ENCODE measurements around the gene OBSL1. TPM values are rescaled to one million over a fixed set of nuclear protein-coding genes. Genes with fewer than 3 reads are reported as not detected.

The OBSL1 gene
- total RNA-seq, 1 experiment from 2014 or later = 25.5 TPM

DNA sequence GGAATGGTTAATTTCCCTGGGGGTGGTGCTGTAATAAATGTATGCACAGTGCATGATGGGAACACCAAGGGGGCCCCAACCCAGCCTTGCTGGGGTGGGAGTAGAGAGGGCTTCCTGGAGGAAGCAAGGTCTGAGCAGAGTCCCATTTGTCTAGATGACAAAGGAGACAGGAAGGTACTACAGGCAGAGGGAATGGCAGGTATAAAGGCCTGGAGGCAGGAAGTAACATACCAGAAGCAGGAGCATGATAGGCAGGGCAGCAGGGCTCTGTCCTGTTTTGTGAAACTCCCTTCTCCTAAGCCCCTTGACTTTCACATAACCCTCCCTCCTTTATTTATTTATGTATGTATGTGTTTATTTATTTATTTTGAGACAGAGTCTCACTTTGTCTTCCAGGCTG lies 68.7 kb downstream of the OBSL1 start:
- CTCF ChIA-PET = no interaction called here
- Histone ChIP-seq H3K4me1 (ENCODE audit: control insufficient read depth, insufficient read depth, low read length) (peaks cover 10% of the 10 kb centered on the region), H3K27ac (ENCODE audit: low read length) (no peak overlapping the region), H3K4me3 (ENCODE audit: low read depth in 2 of 2, low read length in 2 of 2) (no peak overlapping the region), H3K9me3 (ENCODE audit: control insufficient read depth, insufficient read depth, low read depth, low read length) (no peaks in the 10 kb centered on the region), H3K27me3 (ENCODE audit: control insufficient read depth, insufficient read depth, low read length) (no peaks in the 10 kb centered on the region), H3K36me3 (ENCODE audit: control insufficient read depth, insufficient read depth, low read length) (peaks cover 3% of the 10 kb centered on the region; the same call in 1 of the 2 replicates)
- intact Hi-C loops (cut with micrococcal nuclease; ENCODE audit: unreplicated experiment) (no loop called here), in situ Hi-C loops (cut with HindIII; ENCODE audit: low pct_unique_long_range_greater_than_20kb, low sequenced_read_pairs) (no loop called here)
- POLR2A ChIA-PET = no interaction called here
- ATAC-seq (no peak), DNase-seq (ENCODE audit: low read depth, low spot score) (no peak)
- TF ChIP-seq, protein P1, sequence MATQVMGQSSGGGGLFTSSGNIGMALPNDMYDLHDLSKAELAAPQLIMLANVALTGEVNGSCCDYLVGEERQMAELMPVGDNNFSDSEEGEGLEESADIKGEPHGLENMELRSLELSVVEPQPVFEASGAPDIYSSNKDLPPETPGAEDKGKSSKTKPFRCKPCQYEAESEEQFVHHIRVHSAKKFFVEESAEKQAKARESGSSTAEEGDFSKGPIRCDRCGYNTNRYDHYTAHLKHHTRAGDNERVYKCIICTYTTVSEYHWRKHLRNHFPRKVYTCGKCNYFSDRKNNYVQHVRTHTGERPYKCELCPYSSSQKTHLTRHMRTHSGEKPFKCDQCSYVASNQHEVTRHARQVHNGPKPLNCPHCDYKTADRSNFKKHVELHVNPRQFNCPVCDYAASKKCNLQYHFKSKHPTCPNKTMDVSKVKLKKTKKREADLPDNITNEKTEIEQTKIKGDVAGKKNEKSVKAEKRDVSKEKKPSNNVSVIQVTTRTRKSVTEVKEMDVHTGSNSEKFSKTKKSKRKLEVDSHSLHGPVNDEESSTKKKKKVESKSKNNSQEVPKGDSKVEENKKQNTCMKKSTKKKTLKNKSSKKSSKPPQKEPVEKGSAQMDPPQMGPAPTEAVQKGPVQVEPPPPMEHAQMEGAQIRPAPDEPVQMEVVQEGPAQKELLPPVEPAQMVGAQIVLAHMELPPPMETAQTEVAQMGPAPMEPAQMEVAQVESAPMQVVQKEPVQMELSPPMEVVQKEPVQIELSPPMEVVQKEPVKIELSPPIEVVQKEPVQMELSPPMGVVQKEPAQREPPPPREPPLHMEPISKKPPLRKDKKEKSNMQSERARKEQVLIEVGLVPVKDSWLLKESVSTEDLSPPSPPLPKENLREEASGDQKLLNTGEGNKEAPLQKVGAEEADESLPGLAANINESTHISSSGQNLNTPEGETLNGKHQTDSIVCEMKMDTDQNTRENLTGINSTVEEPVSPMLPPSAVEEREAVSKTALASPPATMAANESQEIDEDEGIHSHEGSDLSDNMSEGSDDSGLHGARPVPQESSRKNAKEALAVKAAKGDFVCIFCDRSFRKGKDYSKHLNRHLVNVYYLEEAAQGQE (IDR thresholded peaks at IDR 0.05; ENCODE audit: insufficient read depth in 1 of 2, low read depth in 2 of 2, low read length in 1 of 2) = no peak
- TF ChIP-seq, protein P2, sequence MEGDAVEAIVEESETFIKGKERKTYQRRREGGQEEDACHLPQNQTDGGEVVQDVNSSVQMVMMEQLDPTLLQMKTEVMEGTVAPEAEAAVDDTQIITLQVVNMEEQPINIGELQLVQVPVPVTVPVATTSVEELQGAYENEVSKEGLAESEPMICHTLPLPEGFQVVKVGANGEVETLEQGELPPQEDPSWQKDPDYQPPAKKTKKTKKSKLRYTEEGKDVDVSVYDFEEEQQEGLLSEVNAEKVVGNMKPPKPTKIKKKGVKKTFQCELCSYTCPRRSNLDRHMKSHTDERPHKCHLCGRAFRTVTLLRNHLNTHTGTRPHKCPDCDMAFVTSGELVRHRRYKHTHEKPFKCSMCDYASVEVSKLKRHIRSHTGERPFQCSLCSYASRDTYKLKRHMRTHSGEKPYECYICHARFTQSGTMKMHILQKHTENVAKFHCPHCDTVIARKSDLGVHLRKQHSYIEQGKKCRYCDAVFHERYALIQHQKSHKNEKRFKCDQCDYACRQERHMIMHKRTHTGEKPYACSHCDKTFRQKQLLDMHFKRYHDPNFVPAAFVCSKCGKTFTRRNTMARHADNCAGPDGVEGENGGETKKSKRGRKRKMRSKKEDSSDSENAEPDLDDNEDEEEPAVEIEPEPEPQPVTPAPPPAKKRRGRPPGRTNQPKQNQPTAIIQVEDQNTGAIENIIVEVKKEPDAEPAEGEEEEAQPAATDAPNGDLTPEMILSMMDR (IDR thresholded peaks at IDR 0.05) = no peak
- TF ChIP-seq SIN3A (IDR thresholded peaks at IDR 0.05; ENCODE audit: borderline replicate concordance, insufficient read depth, low read depth, low read length) = no peak
- no TSS peak for BruUV-seq (replicated peaks)

DNA sequence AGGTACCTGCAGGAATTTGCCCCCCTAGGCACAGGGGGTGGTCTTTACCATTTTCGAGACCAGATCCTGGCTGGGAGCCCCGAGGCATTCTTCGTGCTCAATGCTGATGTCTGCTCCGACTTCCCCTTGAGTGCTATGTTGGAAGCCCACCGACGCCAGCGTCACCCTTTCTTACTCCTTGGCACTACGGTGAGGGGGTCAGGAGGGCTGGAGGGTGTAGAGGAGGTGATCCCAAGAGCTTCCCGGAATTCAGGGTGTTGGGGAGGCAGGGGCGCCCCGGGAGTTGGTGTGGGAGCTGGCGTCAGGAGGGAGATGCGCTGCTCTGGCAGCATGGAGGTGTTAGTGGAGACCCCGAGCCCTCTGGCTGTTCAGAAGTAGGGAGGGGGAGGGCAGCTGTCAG lies 69.5 kb downstream of the OBSL1 start:
- Histone ChIP-seq H3K27me3 (ENCODE audit: control insufficient read depth, insufficient read depth, low read length) (no peaks in the 10 kb centered on the region), H3K9me3 (ENCODE audit: control insufficient read depth, insufficient read depth, low read depth, low read length) (no peaks in the 10 kb centered on the region), H3K4me3 (ENCODE audit: low read depth in 2 of 2, low read length in 2 of 2) (no peak overlapping the region), H3K27ac (ENCODE audit: low read length) (no peak overlapping the region), H3K36me3 (ENCODE audit: control insufficient read depth, insufficient read depth, low read length) (peaks cover 3% of the 10 kb centered on the region; the same call in 1 of the 2 replicates), H3K4me1 (ENCODE audit: control insufficient read depth, insufficient read depth, low read length) (peaks cover 9% of the 10 kb centered on the region; the same call in 1 of the 2 replicates)
- DNase-seq (ENCODE audit: low read depth, low spot score) (no peak), ATAC-seq (no peak)
- BruUV-seq (replicated peaks) = no TSS peak
- POLR2A ChIA-PET = no interaction called here
- intact Hi-C loops (cut with micrococcal nuclease; ENCODE audit: unreplicated experiment) = no loop called here
- CTCF ChIA-PET = no interaction called here
- TF ChIP-seq TCF7L2 (IDR thresholded peaks at IDR 0.05; ENCODE audit: low read depth, low read length) (no peak), SIN3A (IDR thresholded peaks at IDR 0.05; ENCODE audit: borderline replicate concordance, insufficient read depth, low read depth, low read length) (no peak), POLR2AphosphoS5 (IDR thresholded peaks at IDR 0.05; ENCODE audit: low read depth, low read length) (no peak)
- TF ChIP-seq, protein P1 (IDR thresholded peaks at IDR 0.05; ENCODE audit: insufficient read depth in 1 of 2, low read depth in 2 of 2, low read length in 1 of 2) = no peak
- TF ChIP-seq, protein P2 (IDR thresholded peaks at IDR 0.05) = no peak
- in situ Hi-C loops (cut with HindIII; ENCODE audit: low pct_unique_long_range_greater_than_20kb, low sequenced_read_pairs) = no loop called here

Small RNA genes within 50 kb of the gene (microRNA-seq; reads per million reads assigned to microRNA genes)
- not detected for gene MIR3132 (ENCODE audit: unreplicated experiment)

Other genes with a start within 250 kb of the OBSL1 start
- gene RESP18, start 238.8 kb downstream of the OBSL1 start, total RNA-seq (2021; ENCODE audit: unreplicated experiment) = not detected
- gene DNPEP, start 183.6 kb downstream of the OBSL1 start, total RNA-seq (2021; ENCODE audit: unreplicated experiment) = 107 TPM
- gene DES, start 153.2 kb downstream of the OBSL1 start, total RNA-seq (2021; ENCODE audit: unreplicated experiment) = 0.69 TPM
- gene SPEG, start 136.7 kb downstream of the OBSL1 start, total RNA-seq (2021; ENCODE audit: unreplicated experiment) = 3.4 TPM
- gene GMPPA, start 72.6 kb downstream of the OBSL1 start, total RNA-seq (2021; ENCODE audit: unreplicated experiment) = 66.2 TPM
- 0.21 TPM for gene ASIC4, start 57.1 kb downstream of the OBSL1 start, total RNA-seq (2021; ENCODE audit: unreplicated experiment)
- gene CHPF, start 27.7 kb downstream of the OBSL1 start, total RNA-seq (2021; ENCODE audit: unreplicated experiment) = 17.5 TPM
- 2.3 TPM for gene TMEM198, start 27.5 kb downstream of the OBSL1 start, total RNA-seq (2021; ENCODE audit: unreplicated experiment)
- 1.2 TPM for gene INHA, start 771 bp upstream of the OBSL1 start, total RNA-seq (2021; ENCODE audit: unreplicated experiment)
- 48.2 TPM for gene STK11IP, start 26.3 kb upstream of the OBSL1 start, total RNA-seq (2021; ENCODE audit: unreplicated experiment)
- gene SLC4A3, start 56.1 kb upstream of the OBSL1 start, total RNA-seq (2021; ENCODE audit: unreplicated experiment) = 13.5 TPM

All from Panc1 (cell line).